GM19239 (cell line): ENCODE measurements around the gene IL22RA2.
A peak's percentile ranks its signal among the peaks of the same experiment; 100 is the strongest.

Experiments
- DNase-seq: peaks from one replicate; pipeline ENCODE4 v3.0.0; 2011; ENCODE audit warnings: low spot score; ENCODE audit not compliant: insufficient read length
- FAIRE-seq: peaks from 2 replicates; lab custom pipeline; 2011; peaks lifted over from hg19 to GRCh38; lab: Jason Lieb, UNC

The IL22RA2 gene

DNA sequence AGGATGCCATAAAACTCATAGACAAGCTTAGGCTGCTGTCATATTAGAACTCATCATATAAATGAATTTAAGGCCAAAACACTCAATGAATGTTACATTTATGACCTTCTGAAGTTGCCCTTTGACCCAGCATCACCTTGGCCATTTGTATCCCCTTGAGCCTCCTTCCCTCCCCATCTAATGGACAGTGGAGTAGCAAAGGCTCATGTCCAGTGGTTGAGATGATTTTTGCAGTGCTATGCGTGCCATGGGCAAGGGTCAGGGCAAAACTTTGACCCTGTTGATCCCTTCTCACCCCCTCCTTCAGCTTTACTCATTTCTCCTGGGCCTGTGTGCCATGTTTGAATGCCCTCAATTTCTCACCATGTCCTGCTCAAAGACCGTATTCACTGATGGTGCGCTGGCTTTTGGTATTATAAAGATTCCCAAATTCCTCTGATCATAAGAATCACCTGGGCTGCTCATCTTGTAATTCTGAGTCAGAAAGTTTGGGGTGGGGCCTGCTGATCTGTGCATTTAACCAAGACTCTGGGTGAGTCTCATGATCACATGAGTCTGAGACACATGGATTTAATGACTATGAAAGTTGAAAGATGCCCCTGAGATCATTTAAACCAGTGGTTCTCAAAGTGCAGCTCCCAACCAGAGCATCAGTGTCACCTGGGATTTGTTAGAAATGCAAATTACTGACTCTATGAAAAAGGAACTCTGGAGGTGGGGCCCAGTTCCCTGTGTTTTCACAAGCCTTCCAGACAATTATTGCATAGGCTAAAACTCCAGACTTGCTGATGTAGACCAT lies 71.2 kb downstream of the IL22RA2 start:
- no peak for FAIRE-seq

GRCh38 chr6:137099689-137100403 lies 73.6 kb downstream of the IL22RA2 start:
- FAIRE-seq (peak; percentile 98), DNase-seq (no peak)

More for the DNA sequence above, 71.2 kb downstream of the IL22RA2 start:
- DNase-seq: no peak

GRCh38 chr6:137097526-137097925 lies 75.9 kb downstream of the IL22RA2 start:
- DNase-seq (no peak), FAIRE-seq (no peak)

- FAIRE-seq: peak; percentile 98
- DNase-seq: no peak
Observed at GRCh38 chr6:137097057-137097456, 76.4 kb downstream of the IL22RA2 start.

DNA sequence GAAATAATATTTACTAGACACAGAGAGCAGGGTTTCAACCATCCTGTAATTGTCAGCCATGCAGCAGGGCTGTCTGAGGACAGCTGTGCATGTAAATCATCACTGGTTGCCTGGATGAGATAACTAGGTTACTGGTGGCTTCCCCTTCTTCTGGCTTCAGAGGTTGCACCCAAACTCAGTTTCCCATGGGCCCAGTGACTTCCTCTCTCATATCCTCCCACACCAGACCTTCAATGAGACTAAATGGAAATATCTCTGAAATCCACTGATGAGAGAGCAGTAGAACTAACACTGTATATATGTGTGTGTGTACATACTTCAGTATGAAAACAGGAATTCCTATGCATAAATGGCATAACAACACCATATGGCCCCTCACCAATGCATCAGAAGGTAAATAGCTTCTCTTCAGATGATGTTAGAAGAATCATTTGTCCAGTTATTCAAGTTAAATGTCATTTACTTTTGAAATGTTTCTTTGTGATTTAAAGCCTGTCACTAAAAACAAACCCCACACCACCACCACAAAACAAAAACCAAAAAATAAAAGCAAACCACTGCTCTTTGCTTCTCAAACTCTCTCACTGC lies 77.7 kb downstream of the IL22RA2 start:
- peak; percentile 99 for FAIRE-seq
- DNase-seq: no peak

DNA sequence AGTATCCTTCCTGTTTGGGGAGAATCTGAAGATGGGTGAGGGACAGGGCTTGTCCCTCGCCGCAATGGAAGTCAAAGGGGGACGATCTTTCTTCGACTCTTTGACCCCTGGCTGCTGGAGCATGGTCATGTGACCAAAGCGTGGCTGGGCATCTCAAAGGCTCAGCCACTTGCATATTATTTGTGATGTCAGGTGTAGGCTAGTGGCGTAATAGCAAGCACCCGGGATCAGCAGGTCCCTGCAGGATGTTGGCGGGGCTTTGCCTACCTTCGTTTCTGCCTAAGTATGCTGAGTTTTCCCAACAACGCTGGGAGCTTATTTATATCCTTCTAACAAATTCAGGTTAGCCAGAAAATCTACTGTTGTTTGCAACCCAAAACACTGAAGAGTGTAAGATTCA lies 78.4 kb downstream of the IL22RA2 start:
- peak; percentile 39 for FAIRE-seq
- DNase-seq: no peak

DNA sequence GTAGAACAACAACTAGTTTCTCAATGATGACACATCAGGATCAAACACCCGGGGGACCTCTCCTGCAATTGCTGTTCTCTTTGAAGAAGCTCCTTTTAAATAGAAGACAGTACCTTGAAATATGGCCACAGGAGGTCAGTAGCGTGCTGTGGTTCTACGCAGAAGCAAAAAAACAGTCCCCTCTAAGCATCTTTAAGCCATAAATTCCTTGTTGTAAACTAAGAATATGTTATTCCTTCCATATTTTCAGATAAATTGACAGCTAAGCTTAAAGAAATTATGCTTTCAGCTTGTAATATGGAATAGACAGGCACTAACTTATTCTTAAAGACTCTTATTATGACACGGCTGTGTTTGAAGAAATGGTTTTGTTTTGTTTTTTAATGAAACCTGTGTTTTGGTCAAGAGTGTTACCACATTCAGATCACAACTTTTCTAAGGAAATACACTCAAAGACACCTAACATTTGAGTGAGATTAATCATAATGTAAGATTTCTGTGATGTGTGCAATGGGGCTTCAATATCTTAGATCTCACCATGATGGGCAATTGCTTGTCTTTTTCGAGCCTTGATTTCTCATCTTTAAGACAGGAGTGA lies 78.9 kb downstream of the IL22RA2 start:
- no peak for DNase-seq
- FAIRE-seq: peak; percentile 94
